ENCODE data around the gene IPCEF1.
"Not testable (repeated sequence)": the region's sequence is repeated elsewhere in the genome, so short reads cannot be mapped to it uniquely, and the experiment has no call there.

IPCEF1 gene

DNA sequence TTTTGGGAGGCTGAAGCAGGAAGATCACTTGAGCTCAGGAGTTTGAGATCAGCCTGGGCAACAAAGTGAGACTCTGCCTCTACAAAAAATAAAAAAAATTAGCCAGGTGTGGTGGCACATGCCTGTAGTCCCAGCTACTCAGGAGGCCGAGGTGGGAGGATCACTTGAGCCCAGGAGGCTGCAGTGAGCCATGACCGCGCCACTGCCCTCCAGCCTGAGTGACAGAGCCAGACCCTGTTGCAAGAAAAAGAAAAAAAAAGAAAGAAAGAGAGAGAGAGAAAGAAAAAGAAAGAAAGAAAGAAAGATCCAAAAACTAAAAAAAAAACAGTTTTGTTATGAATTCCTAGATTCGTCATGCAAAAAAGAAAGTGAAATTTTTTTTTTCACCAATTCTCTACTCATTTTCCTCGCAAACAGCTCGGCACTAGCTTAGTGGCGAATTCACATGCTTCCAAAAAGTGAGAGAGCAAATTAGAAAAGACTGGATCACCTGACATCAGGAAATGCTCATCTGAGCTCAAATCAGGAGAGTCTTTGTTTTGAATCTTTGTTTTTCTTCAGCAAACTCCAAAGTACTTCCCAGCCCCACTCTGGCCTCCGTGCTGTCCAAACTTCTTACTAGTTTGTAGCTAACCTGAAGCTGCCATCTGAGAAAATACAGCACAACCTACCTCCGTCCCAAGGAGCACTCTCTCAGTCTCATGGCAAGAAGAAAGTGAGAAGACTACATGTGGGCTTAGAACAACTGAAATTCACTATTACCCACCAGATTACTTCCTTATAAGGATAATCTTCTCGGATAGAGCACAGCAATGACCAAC is 27.0 kb downstream of the IPCEF1 start:
- no peak for DNase-seq

GRCh38 chr6:154327313-154327712 is 29.3 kb downstream of the IPCEF1 start:
- DNase-seq, result not testable (repeated sequence)

DNA sequence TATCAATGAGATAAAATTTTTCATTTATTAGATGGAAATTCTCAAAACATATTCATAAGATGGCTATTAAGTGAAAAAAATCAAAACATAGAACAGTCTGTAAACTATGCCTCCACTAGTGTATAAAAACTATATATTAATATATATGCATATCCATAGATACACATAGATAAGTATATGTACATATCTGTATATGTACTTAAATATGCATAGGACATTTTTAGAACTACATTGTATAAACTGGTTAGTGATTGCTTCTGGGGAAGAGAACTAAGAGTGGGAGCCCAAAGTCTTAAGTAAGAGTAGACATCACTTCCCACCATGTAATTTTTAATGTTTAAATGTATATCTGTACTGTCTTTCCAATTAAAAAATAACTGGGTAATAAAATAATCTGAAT is 31.5 kb downstream of the IPCEF1 start:
- DNase-seq, result no peak

DNA sequence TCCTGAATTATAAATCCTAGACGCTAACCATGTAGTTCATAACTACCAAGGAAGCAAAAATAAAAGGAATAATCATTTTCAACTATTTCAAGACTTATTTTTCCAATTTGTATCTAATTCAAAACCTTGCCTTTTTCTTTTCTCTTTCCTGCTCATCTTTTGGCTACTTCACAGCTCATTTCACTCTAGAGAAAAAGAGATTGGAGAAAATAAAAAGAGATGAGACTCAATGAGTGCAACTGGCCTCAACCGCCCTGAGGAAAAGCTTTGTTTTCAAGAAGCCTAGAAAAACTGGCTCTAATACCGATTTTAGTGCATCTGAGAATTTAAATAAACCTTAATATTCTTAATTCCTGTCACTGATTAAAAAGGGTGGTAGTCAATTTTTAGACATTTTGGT is 36.4 kb downstream of the IPCEF1 start:
- no peak for DNase-seq

- DNase-seq, result no peak
Observed at GRCh38 chr6:154319231-154319858, 37.3 kb downstream of the IPCEF1 start.

- no peak for DNase-seq
Observed at GRCh38 chr6:154318721-154319120, 37.9 kb downstream of the IPCEF1 start.

- DNase-seq, result no peak
Observed at GRCh38 chr6:154316131-154316530, 40.5 kb downstream of the IPCEF1 start.

GRCh38 chr6:154314084-154314483 is 42.5 kb downstream of the IPCEF1 start:
- no peak for DNase-seq

DNA sequence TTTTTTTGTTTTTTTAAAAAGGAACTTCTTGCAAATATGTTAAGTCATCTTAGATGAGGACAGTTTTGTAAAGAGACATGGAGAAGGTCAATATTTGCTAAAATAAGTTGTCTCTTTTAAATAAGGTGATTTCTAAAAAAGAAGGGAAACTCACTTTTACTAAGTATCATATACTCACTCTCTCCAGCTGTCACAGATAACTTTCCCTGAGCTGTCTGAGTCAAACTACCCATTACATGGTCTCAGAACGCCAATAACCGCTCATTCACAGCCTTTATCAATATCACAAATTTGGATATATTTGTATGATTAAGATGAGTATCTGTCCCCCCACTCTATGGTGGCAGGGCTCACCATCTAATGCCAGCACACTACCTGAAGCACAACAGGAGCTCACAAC is 47.6 kb downstream of the IPCEF1 start:
- DNase-seq, result no peak

DNA sequence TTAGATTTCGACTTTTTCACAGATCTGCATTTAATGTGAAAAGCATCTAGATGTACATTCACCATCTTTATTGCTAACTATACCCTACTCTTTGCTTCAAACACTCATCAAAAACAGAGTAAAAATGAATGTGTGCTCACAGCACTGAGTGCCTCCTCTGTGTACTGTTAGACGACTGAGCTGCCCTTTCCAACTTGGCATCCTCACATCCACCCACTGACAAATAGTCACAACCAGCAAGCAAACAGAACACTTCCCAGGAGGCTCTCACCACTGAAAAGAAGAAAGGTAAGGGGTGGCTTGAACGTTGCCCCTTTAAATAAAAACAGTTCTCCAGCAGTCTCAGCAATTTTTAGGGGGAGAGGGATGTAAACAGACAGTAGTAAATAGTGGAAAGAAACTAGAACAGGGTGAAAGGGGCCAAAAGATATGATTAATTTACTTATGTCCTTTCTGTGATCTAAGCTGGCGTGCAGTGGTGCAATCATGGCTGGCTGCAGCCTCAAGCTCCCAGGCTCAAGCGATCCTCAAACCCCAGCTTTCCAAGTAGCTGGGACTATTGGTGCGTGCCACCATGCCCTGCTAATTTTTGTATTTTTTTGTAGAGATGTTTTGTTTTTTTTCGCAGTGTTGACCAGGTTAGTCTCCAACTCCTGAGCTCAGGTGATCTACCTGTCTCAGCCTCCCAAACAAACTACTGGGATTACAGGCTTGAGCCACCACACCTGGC is 48.7 kb downstream of the IPCEF1 start:
- no peak for DNase-seq

- DNase-seq, result not testable (repeated sequence)
Observed at GRCh38 chr6:154307147-154307546, 49.5 kb downstream of the IPCEF1 start.

DNA sequence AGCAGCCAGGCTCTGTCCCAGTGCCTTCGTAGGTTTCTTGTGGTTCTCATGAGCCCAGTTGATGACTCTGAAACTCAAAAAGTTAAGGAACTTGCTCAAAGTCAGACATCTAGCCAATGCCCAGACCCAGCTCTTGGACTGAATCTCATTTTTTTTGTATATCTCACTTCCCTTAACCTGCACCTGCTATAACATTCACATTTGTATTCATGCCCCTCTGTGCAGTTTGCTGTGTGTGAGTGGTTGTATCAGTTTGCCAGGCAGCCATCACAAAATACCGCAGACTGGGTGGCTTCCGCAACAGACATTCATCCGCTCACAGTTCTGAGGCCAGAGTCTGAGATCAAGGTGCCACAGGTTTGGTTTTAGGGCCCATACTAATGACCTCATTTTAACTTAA is 49.9 kb downstream of the IPCEF1 start:
- no peak for DNase-seq

GRCh38 chr6:154304191-154304590 is 52.4 kb downstream of the IPCEF1 start:
- no peak for DNase-seq

GRCh38 chr6:154303642-154304041 is 53.0 kb downstream of the IPCEF1 start:
- not testable (repeated sequence) for DNase-seq

- DNase-seq, result peak in 1 of 5 experiments; percentile 80
Observed at GRCh38 chr6:154301839-154302752, 54.5 kb downstream of the IPCEF1 start.

DNA sequence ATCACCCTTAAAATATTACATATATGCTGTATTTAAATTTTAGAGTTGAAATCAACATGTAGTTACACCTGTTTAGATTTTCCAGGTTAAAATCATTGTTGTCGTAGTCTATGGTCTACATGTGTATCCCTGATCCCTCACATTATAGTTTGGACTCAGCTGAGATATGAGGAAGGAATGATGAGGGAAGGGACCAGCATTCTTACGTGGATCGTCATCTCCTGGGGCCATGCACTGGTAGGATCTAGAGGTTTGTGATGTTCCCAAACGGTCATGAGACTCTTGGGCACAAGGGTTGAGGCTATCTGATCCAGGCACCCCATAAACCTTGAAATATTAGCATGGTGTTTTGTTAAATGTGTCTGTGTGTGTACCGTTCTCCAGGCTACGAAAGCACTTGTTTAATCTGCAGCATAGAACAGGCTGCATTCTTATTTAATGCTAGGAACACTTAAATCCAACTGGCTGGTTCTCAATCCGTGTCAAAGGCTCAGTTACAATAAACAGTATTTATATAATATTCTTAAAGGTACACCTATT is 55.4 kb downstream of the IPCEF1 start:
- DNase-seq, result no peak

DNA sequence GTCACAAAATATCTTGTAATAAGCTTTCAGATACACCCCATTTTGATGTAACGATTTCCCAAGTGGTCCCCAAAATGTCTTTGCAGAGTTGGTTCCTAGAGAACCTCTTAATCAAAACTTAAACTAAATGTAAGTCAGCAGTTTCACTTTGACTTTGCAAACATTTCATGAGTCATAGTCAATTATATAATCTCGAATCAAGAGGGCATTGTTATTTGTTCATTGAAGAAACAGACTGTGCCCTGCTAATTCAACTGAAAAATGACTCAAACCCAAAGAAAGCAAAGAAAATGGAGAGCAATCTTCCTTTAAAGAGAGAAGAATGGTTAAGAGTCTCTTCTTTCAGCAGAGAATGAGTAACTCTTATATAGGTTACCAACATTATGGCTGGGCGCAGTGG is 58.3 kb downstream of the IPCEF1 start:
- DNase-seq, result peak in 1 of 5 experiments; percentile 64

DNA sequence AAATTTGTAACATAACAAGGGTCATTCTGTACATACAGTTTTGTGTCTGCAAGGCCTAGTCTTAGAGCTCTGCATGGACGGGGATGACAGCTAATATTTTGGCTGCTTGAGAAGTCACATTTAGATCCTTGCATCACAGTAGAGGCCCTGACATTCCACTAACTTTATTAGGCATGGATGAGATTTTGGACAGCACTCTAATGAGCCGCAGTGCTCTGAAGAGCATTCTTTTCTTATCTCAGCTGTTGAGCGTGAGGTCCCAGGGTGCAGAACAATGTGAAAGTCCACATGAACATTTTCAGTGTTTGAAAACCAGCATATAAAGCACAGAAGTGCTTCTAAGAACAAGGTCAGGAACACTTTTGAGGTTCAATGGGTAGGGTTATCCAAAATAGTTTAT is 58.9 kb downstream of the IPCEF1 start:
- DNase-seq, result no peak

- DNase-seq, result no peak
Observed at GRCh38 chr6:154297210-154297609, 59.4 kb downstream of the IPCEF1 start.

DNA sequence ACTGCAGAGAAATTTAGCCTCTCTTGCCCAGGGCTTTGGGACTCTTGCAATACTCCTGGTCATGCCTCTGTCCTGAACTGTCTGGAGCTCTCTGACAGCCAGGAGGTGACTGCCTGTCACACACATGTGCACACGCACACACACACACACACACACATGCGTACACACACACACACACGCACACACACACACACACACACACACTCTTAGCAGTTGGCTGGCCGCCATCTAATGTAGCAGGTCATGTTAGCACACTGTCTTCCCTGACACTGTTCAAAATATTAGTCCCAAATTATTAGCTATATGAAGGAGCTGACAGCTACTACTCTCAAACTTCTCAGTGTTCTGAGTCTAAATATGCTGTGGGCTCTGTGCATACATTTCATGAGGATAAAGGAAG is 60.9 kb downstream of the IPCEF1 start:
- no peak for DNase-seq

GRCh38 chr6:154292855-154293519 is 63.6 kb downstream of the IPCEF1 start:
- no peak for DNase-seq

DNA sequence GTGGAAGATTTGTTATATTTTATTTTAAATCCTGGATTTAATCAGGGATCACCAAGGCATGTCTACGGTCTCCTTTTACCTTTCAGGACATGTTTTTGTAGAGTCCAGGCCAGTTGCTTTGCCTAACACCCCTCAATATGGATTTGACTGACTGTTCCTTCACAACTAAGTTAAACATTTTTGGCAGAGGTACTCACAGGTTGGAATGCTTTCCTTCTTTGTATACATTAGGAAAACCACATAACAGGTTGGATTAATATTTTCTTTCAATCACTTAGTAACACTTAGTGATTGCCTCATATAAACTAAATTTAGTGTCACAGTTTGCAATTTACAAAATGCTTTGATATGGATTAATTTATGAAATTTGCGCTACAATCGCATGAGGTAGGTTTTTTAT is 64.5 kb downstream of the IPCEF1 start:
- no peak for DNase-seq
